ENCODE results near the gene FLNC.

FLNC gene

GRCh38 chr7:128893251-128894100, 63.3 kb downstream of the FLNC start:
- FAIRE-seq (no peak), DNase-seq (ENCODE audit: insufficient read length) (no peak)
- TF ChIP-seq TAF1 (IDR thresholded peaks at IDR 0.05; ENCODE audit: borderline replicate concordance, low read depth, low read length) (no peak), POLR2AphosphoS5 (IDR thresholded peaks at IDR 0.05; ENCODE audit: low read depth, low read length) (no peak), POLR2A (IDR thresholded peaks at IDR 0.05; ENCODE audit: low read depth, low read length) (no peak)

GRCh38 chr7:128894101-128894440, 63.9 kb downstream of the FLNC start:
- FAIRE-seq (no peak), DNase-seq (ENCODE audit: insufficient read length) (no peak)
- no peak for TF ChIP-seq POLR2A (IDR thresholded peaks at IDR 0.05; ENCODE audit: low read depth, low read length)
- TF ChIP-seq TAF1 (IDR thresholded peaks at IDR 0.05; ENCODE audit: borderline replicate concordance, low read depth, low read length), result no peak

- no peak for FAIRE-seq
- TF ChIP-seq POLR2A (IDR thresholded peaks at IDR 0.05; ENCODE audit: low read depth, low read length) (no peak), POLR2AphosphoS5 (IDR thresholded peaks at IDR 0.05; ENCODE audit: low read depth, low read length) (no peak), TAF1 (IDR thresholded peaks at IDR 0.05; ENCODE audit: borderline replicate concordance, low read depth, low read length) (no peak)
- no peak for DNase-seq (ENCODE audit: insufficient read length)
These were observed 65.1 kb downstream of the FLNC start for GRCh38 chr7:128895320-128895719.

- DNase-seq (ENCODE audit: insufficient read length), result no peak
- FAIRE-seq, result no peak
- TF ChIP-seq TAF1 (IDR thresholded peaks at IDR 0.05; ENCODE audit: borderline replicate concordance, low read depth, low read length) (no peak), POLR2A (IDR thresholded peaks at IDR 0.05; ENCODE audit: low read depth, low read length) (no peak), POLR2AphosphoS5 (IDR thresholded peaks at IDR 0.05; ENCODE audit: low read depth, low read length) (no peak)
These were observed 69.2 kb downstream of the FLNC start for GRCh38 chr7:128899392-128899791.

GRCh38 chr7:128900237-128900636, 70.0 kb downstream of the FLNC start:
- DNase-seq (ENCODE audit: insufficient read length) (no peak), FAIRE-seq (no peak)
- TF ChIP-seq TAF1 (IDR thresholded peaks at IDR 0.05; ENCODE audit: borderline replicate concordance, low read depth, low read length) (no peak), POLR2A (IDR thresholded peaks at IDR 0.05; ENCODE audit: low read depth, low read length) (no peak), POLR2AphosphoS5 (IDR thresholded peaks at IDR 0.05; ENCODE audit: low read depth, low read length) (no peak)

GRCh38 chr7:128902761-128903585, 72.8 kb downstream of the FLNC start:
- no peak for TF ChIP-seq TAF1 (IDR thresholded peaks at IDR 0.05; ENCODE audit: borderline replicate concordance, low read depth, low read length)
- no peak for TF ChIP-seq POLR2A (IDR thresholded peaks at IDR 0.05; ENCODE audit: low read depth, low read length)
- FAIRE-seq (no peak), DNase-seq (ENCODE audit: insufficient read length) (no peak)

GRCh38 chr7:128903621-128904361, 73.6 kb downstream of the FLNC start:
- no peak for DNase-seq (ENCODE audit: insufficient read length)
- TF ChIP-seq POLR2AphosphoS5 (IDR thresholded peaks at IDR 0.05; ENCODE audit: low read depth, low read length) (no peak), TAF1 (IDR thresholded peaks at IDR 0.05; ENCODE audit: borderline replicate concordance, low read depth, low read length) (no peak), POLR2A (IDR thresholded peaks at IDR 0.05; ENCODE audit: low read depth, low read length) (no peak)
- no peak for FAIRE-seq

GRCh38 chr7:128904381-128905197, 74.4 kb downstream of the FLNC start:
- no peak for DNase-seq (ENCODE audit: insufficient read length)
- TF ChIP-seq TAF1 (IDR thresholded peaks at IDR 0.05; ENCODE audit: borderline replicate concordance, low read depth, low read length) (no peak), POLR2A (IDR thresholded peaks at IDR 0.05; ENCODE audit: low read depth, low read length) (no peak), POLR2AphosphoS5 (IDR thresholded peaks at IDR 0.05; ENCODE audit: low read depth, low read length) (no peak)
- FAIRE-seq, result no peak

GRCh38 chr7:128906001-128906765, 76.0 kb downstream of the FLNC start:
- DNase-seq (ENCODE audit: insufficient read length) (no peak), FAIRE-seq (no peak)
- no peak for TF ChIP-seq POLR2A (IDR thresholded peaks at IDR 0.05; ENCODE audit: low read depth, low read length)
- no peak for TF ChIP-seq POLR2AphosphoS5 (IDR thresholded peaks at IDR 0.05; ENCODE audit: low read depth, low read length)
- TF ChIP-seq TAF1 (IDR thresholded peaks at IDR 0.05; ENCODE audit: borderline replicate concordance, low read depth, low read length), result no peak
